IPS-NIHi7 (cell line): Measurements from ENCODE around the gene APPL1.

Experiments used
- DNase-seq: peaks from one replicate; pipeline ENCODE4 v3.0.0; 2012; ENCODE audit warnings: mixed read lengths; ENCODE audit errors: extremely low spot score

Gene APPL1, protein sequence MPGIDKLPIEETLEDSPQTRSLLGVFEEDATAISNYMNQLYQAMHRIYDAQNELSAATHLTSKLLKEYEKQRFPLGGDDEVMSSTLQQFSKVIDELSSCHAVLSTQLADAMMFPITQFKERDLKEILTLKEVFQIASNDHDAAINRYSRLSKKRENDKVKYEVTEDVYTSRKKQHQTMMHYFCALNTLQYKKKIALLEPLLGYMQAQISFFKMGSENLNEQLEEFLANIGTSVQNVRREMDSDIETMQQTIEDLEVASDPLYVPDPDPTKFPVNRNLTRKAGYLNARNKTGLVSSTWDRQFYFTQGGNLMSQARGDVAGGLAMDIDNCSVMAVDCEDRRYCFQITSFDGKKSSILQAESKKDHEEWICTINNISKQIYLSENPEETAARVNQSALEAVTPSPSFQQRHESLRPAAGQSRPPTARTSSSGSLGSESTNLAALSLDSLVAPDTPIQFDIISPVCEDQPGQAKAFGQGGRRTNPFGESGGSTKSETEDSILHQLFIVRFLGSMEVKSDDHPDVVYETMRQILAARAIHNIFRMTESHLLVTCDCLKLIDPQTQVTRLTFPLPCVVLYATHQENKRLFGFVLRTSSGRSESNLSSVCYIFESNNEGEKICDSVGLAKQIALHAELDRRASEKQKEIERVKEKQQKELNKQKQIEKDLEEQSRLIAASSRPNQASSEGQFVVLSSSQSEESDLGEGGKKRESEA

DNA sequence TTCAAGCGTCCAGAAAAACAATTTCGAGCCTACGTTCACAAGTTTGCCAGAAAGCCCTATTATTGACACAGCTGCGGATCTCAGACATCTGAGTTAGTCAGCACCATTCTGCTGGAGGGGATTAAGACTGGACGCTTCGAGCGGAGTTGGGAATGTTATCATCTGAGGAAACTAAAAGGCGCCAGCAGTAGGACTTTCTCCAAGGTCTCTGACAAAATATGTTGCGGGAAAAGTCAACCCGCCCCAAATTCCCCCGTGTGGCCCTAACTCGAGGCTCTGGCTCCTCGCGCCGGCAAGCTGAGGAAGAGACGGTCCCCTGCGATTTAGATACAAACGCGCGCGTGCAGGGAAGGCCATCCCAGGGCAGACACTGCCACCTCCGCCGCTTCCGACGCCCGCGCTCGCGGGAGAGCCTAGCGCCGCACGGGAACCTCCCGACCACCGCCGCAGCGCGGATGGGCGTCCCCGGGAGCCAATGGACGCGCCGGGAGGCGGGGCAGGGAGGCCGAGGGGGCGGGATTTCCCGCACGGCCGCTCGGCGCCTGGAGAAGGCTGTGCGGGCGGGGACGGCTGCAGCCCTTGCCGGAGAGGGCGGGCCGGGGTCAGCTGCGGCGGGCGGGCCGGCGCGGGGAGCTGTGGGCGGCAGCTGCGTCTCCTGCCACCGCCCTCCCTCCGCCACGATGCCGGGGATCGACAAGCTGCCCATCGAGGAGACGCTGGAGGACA lies at the start of gene APPL1:
Gene APPL1, plus strand, starts transcription at position 526 of the 726 bp plus-strand sequence. Its CDS starts 155 bp downstream, at position 681.
- DNase-seq: peak; percentile 99

DNA sequence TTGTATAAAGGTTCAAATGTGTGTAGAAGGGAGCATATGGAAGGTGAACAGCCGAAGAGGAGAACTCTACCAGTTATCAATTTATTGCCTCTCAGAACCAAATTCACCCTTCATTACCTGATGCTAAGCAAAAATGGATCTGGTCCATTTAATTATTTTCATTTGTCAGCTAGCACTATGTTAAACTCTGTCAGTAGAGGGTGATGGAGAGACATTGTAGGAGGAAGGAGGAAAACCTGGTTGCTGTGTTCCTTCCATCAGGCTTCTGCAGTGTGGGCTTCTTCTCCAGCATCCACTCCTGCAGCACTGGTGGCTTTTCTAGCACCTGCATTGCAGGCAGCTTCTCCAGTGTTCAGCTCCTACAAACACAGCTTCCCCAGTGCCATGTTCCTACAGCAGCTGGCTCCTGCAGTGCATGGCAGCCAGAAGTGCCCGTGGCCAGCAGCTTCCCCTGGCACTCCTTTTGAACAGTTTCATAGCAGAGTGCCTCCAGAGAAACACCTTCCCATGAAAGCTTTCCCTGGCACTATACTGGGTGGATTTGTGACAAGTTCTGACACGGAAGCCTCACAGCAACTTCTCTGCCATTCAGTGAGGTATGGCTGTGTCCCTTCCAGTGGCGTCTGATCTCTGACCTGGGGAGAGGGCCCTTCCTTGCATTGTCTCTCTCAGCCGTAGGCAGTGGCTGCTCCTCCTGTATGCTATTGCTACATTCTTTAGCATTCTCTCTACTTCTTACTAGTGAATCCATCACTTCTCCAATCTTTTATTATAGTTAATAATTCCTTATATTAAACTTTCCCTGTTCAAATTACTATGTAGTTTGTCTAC lies 47.7 kb upstream of the APPL1 start:
- peak; percentile 48 for DNase-seq

- peak; percentile 34 for DNase-seq
Measured at GRCh38 chr3:57184526-57184925, 43.0 kb upstream of the APPL1 start.

GRCh38 chr3:57192028-57192427 lies 35.5 kb upstream of the APPL1 start:
- DNase-seq: no peak

GRCh38 chr3:57194641-57195040 lies 32.9 kb upstream of the APPL1 start:
- DNase-seq: no peak

- peak; percentile 80 for DNase-seq
Measured at GRCh38 chr3:57199895-57200297, 27.6 kb upstream of the APPL1 start, which contains the start of gene HESX1. Gene HESX1 (minus strand): TSS chr3:57199978. CDS start chr3:57199918, 60 bp downstream.

GRCh38 chr3:57206423-57206822 lies 21.1 kb upstream of the APPL1 start:
- DNase-seq: no peak

- DNase-seq: peak; percentile 35
Measured at GRCh38 chr3:57221883-57222282, 5.6 kb upstream of the APPL1 start.

DNA sequence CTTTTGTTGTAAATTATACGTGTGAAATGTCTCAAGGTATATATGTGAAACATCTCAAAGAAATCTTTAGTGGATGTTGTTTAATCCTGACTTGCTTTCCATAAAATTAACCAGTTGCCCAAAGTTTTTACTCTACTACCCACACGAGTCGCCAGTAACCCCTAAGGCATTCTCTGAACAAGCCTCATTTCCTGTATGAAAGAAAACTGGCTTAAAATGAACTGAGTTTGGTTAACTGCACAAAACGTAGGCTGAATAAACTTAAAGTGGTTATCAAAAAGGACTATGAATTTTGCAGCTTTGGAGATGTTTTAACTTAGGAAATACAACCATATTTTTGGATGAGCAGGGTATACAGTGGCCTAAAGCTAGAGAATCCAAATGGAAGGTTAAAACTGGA lies 2.7 kb upstream of the APPL1 start:
- DNase-seq: no peak

GRCh38 chr3:57226176-57226575 lies 1.4 kb upstream of the APPL1 start:
- no peak for DNase-seq

GRCh38 chr3:57227930-57228751 lies 612 bp downstream of the APPL1 start:
- DNase-seq: peak; percentile 31

DNA sequence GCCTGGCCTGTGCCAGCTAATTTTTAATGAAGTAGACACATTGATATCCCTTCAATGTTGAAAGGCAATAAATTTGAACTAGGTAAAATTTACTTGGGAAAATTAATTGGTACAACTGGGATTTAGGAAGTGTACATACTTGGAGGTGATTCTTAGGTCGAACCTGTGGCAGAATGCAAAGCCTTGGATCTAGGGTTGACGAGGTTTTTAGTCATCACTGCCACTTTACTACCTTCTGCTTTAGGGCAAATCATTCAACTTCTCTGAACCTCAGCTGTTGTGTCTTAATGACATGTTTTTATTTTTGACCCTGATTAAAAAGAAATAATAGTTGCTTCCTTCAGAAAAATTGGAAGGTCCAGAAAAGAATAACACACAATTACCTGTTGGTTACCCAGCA lies 2.5 kb downstream of the APPL1 start:
- no peak for DNase-seq

DNA sequence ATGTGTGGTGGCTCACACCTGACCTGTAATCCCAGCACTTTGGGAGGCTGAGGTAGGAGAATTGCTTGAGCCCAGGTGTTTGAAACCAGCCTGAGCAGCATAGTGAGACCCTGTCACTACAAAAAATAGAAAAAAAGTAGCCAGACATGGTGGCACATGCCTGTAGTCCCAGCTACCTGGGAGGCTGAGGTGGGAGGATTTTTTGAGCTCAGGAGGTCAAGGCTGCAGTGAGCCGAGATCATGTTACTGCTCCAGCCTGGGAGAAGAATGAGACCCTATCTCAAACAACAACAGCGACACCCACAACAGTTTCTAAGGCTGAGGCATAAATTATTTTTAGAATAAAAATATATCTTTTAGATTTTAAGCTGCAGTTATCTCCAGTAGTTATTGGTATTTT lies 6.3 kb downstream of the APPL1 start:
- DNase-seq: no peak

- DNase-seq: no peak
Measured at GRCh38 chr3:57234613-57235575, 7.4 kb downstream of the APPL1 start.

- no peak for DNase-seq
Measured at GRCh38 chr3:57244946-57245345, 17.4 kb downstream of the APPL1 start.

GRCh38 chr3:57252404-57252803 lies 24.9 kb downstream of the APPL1 start:
- no peak for DNase-seq

DNA sequence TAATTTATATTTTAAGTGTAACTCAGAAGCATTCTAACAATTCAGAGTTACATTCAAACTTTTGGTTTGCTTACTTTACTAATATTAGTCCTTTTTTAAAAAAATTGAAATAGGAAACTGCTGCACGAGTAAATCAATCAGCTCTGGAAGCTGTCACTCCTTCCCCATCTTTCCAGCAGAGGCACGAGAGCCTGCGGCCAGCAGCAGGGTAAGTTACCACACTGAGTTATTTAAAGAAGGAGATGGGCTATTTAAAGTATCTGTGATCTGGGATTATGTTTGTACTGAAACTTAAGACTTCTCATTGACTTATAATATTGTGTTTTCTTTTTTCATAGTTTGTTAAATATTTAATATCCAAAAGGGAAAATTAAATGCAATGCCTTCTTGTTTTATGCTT lies 29.3 kb downstream of the APPL1 start:
- DNase-seq: no peak

- no peak for DNase-seq
Measured at GRCh38 chr3:57257678-57258077, 30.1 kb downstream of the APPL1 start.

DNA sequence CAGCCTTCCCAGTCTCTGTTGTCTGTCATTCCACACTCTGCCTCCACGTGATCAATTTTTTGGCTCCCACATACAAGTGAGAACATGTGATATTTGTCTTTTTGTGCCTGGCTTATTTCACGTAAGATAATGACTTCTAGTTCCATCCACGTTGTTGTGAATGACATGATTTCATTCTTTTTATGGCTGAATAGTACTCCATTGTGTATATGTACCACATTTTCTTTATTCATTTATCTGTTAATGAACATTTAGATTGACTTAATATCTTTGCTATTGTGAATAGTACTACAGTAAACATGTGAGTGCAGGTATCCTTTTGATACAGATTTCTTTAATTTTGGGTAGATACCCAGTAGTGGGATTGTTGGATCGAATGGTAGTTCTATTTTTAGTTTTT lies 33.6 kb downstream of the APPL1 start:
- no peak for DNase-seq
